HG03025 (cell line): ENCODE data around the gene NTN4.
"Not testable (repeated sequence)": the region's sequence is repeated elsewhere in the genome, so short reads cannot be mapped to it uniquely, and the experiment has no call there.

Source experiments
- ATAC-seq: cut with Tn5 transposase; IDR thresholded peaks from one replicate; pipeline ENCODE4 v1.9.1; 2021; ENCODE audit warnings: mild to moderate bottlenecking, moderate library complexity; ENCODE audit not compliant: unreplicated experiment, low FRiP score

The NTN4 gene

DNA sequence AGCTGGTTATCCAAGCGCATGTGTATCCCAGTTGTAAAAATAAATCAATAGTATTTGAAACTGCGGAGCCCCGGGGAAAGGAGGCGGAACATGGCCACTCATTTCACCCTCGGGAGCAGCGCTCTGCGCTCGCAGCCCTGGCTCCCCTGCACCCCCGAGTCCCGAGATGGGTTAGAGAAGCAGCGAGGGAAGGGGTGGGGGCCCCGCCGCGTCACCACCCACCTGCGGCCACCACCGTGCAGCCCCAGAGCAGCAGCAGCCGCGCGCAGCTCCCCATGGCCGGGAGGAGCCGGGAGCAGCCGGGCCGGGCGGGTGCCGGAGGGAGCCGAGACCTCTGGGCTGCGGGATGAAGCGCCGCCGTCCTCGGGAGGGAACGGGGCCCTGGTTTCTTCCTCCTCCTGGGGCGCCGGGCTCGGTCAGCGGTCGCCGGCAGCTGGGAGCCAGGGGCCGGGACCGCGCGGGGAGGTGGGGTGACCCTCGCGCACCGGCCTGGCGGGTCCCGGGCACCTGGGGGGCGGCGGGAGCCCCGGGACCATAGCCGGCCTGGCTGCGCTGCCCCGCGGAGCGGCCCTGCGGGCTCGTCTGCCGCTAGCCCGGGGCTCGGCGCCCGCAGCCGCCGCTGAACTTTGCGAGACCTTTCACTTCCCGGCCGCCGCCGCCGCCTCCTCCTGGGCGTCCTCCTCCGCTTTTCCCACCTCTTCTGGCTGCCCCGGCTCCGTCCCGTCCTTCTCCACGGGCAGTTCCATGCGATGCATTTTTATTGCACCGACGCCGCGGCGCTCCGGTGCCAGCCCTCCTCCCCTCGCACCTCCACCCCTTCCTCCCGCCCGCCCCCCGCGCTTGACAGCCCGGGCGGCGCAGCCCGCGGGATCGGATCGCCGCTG, at the start of gene NTN4:
Gene NTN4 (minus strand): TSS at position 732 of the 884 bp plus-strand sequence. CDS start 455 bp downstream, at position 277.
- ATAC-seq = peak; percentile 64

DNA sequence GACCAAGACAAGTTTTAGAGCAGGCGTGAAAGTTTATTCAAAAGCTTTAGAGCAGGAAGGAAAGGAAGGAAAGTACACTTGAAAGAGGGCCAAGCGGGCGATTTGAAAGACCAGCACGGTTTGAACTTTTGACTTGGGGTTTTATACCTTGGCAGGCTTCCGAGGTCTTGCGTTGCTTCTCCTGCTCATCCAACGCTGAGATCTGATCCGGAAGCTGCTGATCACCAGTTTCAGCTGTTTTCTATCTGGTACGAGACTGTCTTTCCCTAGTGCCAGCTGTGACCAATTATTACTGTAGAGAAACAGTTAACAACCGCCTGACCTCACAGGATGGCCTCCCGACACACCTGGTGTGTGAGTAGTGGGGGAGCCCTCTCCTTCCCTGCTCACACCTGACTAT, 47.6 kb upstream of the NTN4 start:
- ATAC-seq = no peak

- ATAC-seq = no peak
Observed at GRCh38 chr12:95837240-95838038, 46.9 kb upstream of the NTN4 start.

DNA sequence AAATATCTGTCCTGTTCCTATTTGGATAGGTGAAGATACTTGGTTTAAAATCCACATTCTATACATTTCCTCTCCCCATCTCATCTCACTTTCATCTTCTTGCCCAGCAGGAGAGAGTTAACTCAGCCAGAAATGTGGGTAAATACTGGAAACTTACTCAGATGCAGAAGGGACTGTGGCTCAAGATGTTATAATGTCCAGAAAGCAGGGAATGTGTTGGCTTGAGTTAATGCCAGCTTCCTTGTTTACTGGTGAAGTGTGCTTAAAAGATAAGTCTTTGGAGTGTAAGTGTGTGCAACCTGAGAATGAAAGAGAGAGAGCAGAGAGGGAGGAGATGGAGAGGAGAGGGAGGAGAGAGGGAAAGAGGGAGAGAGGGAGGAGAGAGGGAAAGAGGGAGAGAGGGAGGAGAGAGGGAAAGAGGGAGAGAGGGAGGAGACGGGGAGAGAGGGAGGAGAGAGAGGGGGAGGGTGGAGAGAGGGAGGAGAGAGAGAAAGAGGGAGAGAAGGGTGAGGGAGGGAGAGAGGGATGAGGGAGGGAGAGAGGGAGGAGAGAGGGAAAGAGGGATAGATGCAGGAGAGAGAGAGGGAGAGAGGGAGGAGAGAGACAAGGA, 46.2 kb upstream of the NTN4 start:
- ATAC-seq = no peak

DNA sequence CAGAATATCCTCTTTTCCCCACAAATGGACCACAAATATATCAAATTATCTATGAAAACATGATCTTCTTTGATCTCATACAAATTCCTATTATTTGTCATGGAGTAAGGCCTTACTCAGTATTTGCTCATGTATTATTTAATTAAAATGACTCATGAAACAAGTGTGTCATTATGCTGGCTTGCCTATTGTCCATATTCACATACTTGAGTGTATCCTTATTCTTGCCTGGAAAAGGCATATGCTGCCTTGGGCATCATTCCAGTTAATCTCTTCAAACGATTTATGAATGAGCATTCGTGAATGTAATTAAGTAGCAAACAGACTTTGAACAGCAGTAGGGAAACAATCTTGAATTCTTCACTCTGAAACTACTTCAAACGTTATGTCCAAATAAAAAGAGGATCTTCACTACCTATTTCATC, 45.6 kb upstream of the NTN4 start:
- ATAC-seq = no peak

DNA sequence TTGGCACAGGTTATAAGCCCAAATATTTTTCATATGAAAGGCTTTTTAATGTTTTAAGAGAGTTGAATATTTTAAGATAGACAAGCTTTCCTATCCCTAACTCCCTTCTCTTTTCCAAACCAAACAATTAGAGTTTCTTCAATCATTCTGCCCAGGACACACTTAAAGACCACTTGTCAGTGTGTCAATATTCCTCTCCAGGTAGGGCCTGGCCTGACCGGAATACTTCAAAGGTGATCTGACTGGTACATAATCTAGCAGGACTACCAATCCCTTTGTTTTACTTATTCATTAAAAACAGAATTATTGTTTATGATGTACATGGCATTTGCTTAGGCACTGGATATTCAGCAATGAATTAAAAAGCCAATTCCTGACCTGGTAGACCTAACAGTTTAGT, 44.0 kb upstream of the NTN4 start:
- ATAC-seq = no peak

DNA sequence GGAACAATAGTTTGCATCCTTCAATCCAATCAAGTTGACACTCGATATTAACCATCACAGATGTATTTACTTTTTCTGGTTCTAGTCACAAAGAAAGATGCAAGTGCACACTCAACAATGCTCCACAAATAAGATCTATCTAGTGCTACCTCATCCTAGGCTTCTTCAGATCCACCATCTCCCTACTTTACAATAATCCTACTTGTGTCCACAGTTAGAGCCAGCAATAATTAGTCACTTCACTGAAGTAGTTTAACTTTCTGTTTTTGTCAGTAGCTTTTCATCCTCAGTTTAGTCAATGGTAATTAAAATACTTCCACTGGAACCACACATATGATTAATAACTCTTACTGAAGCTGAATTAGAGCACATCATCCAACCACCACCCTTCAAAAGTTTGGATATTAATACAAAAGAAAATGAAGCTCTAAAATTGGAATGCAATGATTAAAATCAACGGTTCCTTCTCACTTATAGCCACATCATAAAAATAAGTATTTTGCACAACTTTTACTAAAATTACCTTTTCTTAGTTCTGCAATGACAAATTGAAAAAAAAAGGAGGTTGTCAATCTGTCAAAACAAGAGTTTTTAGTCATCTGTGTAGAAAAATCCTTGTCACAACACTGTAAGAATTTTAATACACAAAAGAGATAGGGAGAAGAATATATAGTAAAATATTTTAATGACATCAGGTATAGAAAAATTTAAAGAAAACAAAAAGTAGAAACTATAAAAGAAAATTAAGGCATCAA, 39.9 kb upstream of the NTN4 start:
- ATAC-seq = no peak

- no peak for ATAC-seq
Observed at GRCh38 chr12:95829395-95829794, 38.8 kb upstream of the NTN4 start.

DNA sequence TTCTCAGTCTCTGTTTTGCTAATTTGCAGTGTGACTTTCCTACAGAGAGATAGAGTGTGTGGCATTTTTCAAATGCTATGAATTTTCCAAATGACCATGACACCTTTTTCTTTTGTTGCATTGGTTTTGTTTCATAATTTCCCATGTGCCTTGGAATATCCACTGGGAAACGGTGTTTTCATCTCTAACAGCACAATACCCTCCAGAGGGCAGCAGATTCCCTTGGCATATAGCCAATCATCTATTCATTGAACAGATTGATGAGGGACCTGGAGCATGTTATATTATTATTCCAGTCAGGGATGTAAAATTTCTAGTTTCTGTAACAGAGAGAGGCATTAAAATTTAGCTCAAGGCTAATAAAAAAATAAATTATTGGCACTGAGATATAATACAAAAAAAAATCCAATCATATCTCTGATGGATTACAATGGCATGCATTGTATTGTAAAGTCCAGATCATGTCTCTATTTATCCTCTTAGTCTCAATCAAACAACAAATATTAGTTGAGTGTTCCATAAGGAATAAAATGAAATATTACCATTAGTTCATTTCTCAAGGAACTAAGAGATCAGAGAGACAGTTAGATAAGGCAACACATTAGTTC, 29.6 kb upstream of the NTN4 start:
- no peak for ATAC-seq

DNA sequence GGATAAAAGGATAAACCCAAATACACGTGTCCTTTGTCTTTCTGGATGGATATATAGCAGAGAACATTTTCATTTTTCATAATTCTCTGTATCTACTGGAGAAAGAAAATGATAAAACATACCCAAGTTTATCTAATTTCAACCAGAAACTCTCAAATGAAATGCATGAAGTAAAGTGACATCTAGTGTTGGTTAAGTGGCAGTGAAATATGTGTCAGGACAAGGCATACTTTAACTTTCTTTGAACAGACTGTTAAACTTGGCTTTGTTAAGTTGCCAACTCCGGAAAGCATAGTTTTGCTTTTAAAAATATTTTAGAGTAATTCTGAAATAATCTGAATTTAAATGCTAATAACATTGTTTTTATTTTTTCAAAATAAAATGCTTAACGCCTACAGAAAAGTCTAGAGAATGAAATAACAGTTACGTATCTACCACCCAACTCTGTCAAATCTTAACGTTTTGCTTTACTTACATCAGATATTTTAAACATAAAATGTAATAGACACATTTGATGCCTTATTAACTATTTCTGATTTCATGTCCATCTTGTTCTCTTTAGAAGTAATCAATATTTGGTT, 25.2 kb upstream of the NTN4 start:
- ATAC-seq = no peak

DNA sequence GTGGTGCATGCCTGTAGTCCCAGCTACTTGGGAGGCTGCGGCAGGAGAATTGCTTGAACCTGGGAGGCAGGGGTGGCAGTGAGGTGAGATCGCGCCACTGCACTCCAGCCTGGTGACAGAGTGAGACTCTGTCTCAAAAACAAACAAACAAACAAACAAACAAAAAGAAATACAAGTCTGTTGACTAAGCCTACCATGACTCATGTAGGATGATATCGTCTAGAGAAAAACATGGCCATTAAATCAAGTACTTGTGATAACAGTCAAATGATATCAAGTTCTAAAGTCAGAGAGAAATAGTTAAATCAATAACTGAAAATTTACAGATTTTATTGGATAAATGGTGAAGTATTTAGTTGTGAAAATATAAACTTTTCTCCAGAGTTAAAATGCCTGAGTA, 21.6 kb upstream of the NTN4 start:
- ATAC-seq = not testable (repeated sequence)

DNA sequence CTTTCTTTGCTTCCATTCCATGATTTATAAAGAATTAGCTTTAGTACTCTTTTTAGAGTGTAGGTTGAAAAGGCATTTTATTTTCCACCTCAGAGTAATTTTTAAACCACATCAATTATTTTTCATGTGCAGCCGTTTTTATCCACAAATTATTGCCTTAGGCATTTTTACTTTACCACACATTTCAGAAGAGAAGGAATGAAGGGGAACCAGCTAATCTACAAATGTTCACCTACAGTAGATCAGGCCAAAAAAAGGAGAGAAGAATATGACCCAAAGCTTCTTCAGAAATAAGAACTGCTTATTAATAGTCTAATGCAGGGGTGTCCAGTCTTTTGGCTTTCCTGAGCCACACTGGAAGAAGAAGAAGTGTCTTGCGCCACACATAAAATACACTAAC, 19.8 kb upstream of the NTN4 start:
- ATAC-seq = no peak

GRCh38 chr12:95809000-95809680, 18.6 kb upstream of the NTN4 start:
- no peak for ATAC-seq

GRCh38 chr12:95808146-95808545, 17.6 kb upstream of the NTN4 start:
- no peak for ATAC-seq

- no peak for ATAC-seq
Observed at GRCh38 chr12:95805864-95806671, 15.5 kb upstream of the NTN4 start.

GRCh38 chr12:95804291-95804690, 13.7 kb upstream of the NTN4 start:
- ATAC-seq = no peak

DNA sequence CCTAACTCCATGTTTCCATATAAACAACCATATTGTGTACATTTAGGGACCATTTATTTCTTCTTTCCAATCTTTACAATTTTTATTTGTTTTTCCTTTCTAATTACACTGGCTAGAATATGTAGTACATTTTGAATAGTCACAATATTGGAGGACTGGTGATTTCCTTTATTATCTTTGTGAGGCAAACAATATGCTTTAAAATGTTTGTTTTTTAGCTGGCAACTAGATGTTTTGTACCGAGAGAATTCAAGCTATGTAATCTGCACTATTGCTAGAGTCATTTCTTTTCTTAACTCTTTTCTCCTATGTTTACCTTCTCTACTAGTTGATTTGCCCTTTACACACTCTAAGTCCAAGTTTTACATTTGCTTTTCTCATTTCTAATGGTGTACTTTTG, 13.3 kb upstream of the NTN4 start:
- no peak for ATAC-seq
